NCI-H1694 (cell line): Measurements from ENCODE around the gene PRDX2.
A peak's percentile ranks its signal among the peaks of the same experiment; 100 is the strongest.
"Not testable (repeated sequence)": the region's sequence is repeated elsewhere in the genome, so short reads cannot be mapped to it uniquely, and the experiment has no call there.

Experiments
- DNase-seq: peaks from one replicate; lab custom pipeline; 2025; lab: John Stamatoyannopoulos, UW

The PRDX2 gene

GRCh38 chr19:12825254-12826131 lies 23.9 kb upstream of the PRDX2 start:
- no peak for DNase-seq

GRCh38 chr19:12821761-12822160 lies 20.2 kb upstream of the PRDX2 start:
- DNase-seq = no peak

- DNase-seq = not testable (repeated sequence)
Observed at GRCh38 chr19:12817810-12818209, 16.2 kb upstream of the PRDX2 start.

GRCh38 chr19:12817188-12817587 lies 15.6 kb upstream of the PRDX2 start:
- not testable (repeated sequence) for DNase-seq

- no peak for DNase-seq
Observed at GRCh38 chr19:12815088-12815487, 13.5 kb upstream of the PRDX2 start.

GRCh38 chr19:12806242-12807081 lies 4.9 kb upstream of the PRDX2 start, which contains the start of gene RNASEH2A:
RNASEH2A (plus strand) TSS chr19:12806584; CDS start chr19:12806674, 90 bp downstream.
- peak; percentile 55 for DNase-seq

- no peak for DNase-seq
Observed at GRCh38 chr19:12804051-12804450, 2.5 kb upstream of the PRDX2 start.

GRCh38 chr19:12802267-12803106 lies 887 bp upstream of the PRDX2 start:
- DNase-seq = no peak

GRCh38 chr19:12800923-12801465 lies 606 bp downstream of the PRDX2 start:
- no peak for DNase-seq

GRCh38 chr19:12800466-12800770 lies 1.2 kb downstream of the PRDX2 start:
- DNase-seq = no peak

- no peak for DNase-seq
Observed at GRCh38 chr19:12799742-12800465, 1.7 kb downstream of the PRDX2 start.

GRCh38 chr19:12797607-12798006 lies 4.0 kb downstream of the PRDX2 start:
- DNase-seq = not testable (repeated sequence)

GRCh38 chr19:12797141-12797587 lies 4.4 kb downstream of the PRDX2 start:
- DNase-seq = no peak

- peak; percentile 83 for DNase-seq
Observed at GRCh38 chr19:12796146-12797071, 5.2 kb downstream of the PRDX2 start.

GRCh38 chr19:12794971-12795381 lies 6.6 kb downstream of the PRDX2 start:
- DNase-seq = no peak

GRCh38 chr19:12794196-12794941 lies 7.2 kb downstream of the PRDX2 start:
- DNase-seq = no peak

- peak; percentile 54 for DNase-seq
Observed at GRCh38 chr19:12793290-12794195, 8.1 kb downstream of the PRDX2 start.

- DNase-seq = no peak
Observed at GRCh38 chr19:12792853-12793289, 8.7 kb downstream of the PRDX2 start.
